ENCODE measurements around the gene SHISAL1.

The SHISAL1 gene

GRCh38 chr22:44312766-44313165 lies at the start of gene SHISAL1:
Gene SHISAL1 (minus strand): TSS chr22:44312951. CDS start chr22:44300945, 12,006 bp downstream.
- no peak for DNase-seq

GRCh38 chr22:44361391-44362126 lies 48.8 kb upstream of the SHISAL1 start:
- DNase-seq: no peak

- no peak for DNase-seq
Observed at GRCh38 chr22:44360668-44361381, 48.1 kb upstream of the SHISAL1 start.

GRCh38 chr22:44360306-44360667 lies 47.5 kb upstream of the SHISAL1 start:
- no peak for DNase-seq

- DNase-seq: no peak
Observed at GRCh38 chr22:44359496-44360110, 46.9 kb upstream of the SHISAL1 start.

GRCh38 chr22:44358709-44359440 lies 46.1 kb upstream of the SHISAL1 start:
- DNase-seq: no peak

- DNase-seq: peak; percentile 65
Observed at GRCh38 chr22:44357966-44358465, 45.3 kb upstream of the SHISAL1 start.

- no peak for DNase-seq
Observed at GRCh38 chr22:44357296-44357965, 44.7 kb upstream of the SHISAL1 start.

- DNase-seq: no peak
Observed at GRCh38 chr22:44355716-44356070, 42.9 kb upstream of the SHISAL1 start.

GRCh38 chr22:44354288-44354687 lies 41.5 kb upstream of the SHISAL1 start:
- no peak for DNase-seq

GRCh38 chr22:44353041-44353440 lies 40.3 kb upstream of the SHISAL1 start:
- no peak for DNase-seq

GRCh38 chr22:44352378-44353035 lies 39.8 kb upstream of the SHISAL1 start:
- no peak for DNase-seq

- DNase-seq: peak; percentile 92
Observed at GRCh38 chr22:44351685-44352377, 39.1 kb upstream of the SHISAL1 start.

- no peak for DNase-seq
Observed at GRCh38 chr22:44351037-44351436, 38.3 kb upstream of the SHISAL1 start.

GRCh38 chr22:44349594-44349993 lies 36.8 kb upstream of the SHISAL1 start:
- no peak for DNase-seq

- no peak for DNase-seq
Observed at GRCh38 chr22:44348971-44349560, 36.3 kb upstream of the SHISAL1 start.

GRCh38 chr22:44347549-44347948 lies 34.8 kb upstream of the SHISAL1 start:
- peak; percentile 44 for DNase-seq

GRCh38 chr22:44347080-44347479 lies 34.3 kb upstream of the SHISAL1 start:
- DNase-seq: no peak

- no peak for DNase-seq
Observed at GRCh38 chr22:44345872-44346271, 33.1 kb upstream of the SHISAL1 start.

- DNase-seq: peak; percentile 80
Observed at GRCh38 chr22:44344407-44344806, 31.7 kb upstream of the SHISAL1 start.

GRCh38 chr22:44342347-44342956 lies 29.7 kb upstream of the SHISAL1 start:
- DNase-seq: no peak
